NT2/D1 (cell line): ENCODE measurements around the gene C1QTNF5.

Source experiments
- YY1 ChIP-seq: IDR thresholded peaks from 2 replicates; pipeline ENCODE4 v1.6.1; 2011; ENCODE audit not compliant: insufficient read length, insufficient read depth
- ZNF274 ChIP-seq: IDR thresholded peaks from 2 replicates; pipeline ENCODE4 v1.6.1; 2011; ENCODE audit warnings: mild to moderate bottlenecking, low read depth, low read length

DNA sequence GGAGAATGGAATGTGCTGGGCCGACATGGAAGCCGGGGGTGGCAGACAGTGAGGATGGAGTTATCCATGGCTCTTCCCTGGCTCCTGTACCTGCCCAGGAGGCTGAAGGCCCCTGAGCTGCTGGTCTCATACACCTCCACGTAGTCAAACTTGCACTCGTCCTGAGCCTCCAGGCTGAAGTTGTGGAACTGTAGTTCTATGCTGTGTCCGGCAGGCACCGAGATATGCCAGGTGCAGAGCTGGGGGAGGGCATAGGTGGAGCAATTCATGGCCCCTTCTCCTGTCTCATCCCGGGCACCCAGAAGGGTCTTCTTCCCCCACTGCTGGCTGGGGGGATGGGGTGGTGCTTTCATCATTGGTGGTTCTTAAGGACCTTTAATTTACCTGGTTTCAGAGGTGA lies 3.0 kb upstream of the C1QTNF5 start:
- TF ChIP-seq YY1 (no peak), ZNF274 (no peak)
